Stimulated activated CD4-positive, alpha-beta T cell treated with anti-CD3 and anti-CD28 coated beads, Interleukin-12 subunit alpha, Interleukin-12 subunit beta, amount 100 ng/mL, for 4 hours (primary cell): ENCODE measurements around the gene TUBB3.
"Not testable (repeated sequence)": the region's sequence is repeated elsewhere in the genome, so short reads cannot be mapped to it uniquely, and the experiment has no call there.

Experiments
- DNase-seq: peaks from one replicate; pipeline ENCODE4 v3.0.0-alpha.2; 2020

The TUBB3 gene

GRCh38 chr16:89949121-89949742 lies 26.1 kb downstream of the TUBB3 start:
- no peak for DNase-seq

- DNase-seq: no peak
Observed at GRCh38 chr16:89949756-89950155, 26.6 kb downstream of the TUBB3 start.

GRCh38 chr16:89951509-89951908 lies 28.4 kb downstream of the TUBB3 start:
- no peak for DNase-seq

DNA sequence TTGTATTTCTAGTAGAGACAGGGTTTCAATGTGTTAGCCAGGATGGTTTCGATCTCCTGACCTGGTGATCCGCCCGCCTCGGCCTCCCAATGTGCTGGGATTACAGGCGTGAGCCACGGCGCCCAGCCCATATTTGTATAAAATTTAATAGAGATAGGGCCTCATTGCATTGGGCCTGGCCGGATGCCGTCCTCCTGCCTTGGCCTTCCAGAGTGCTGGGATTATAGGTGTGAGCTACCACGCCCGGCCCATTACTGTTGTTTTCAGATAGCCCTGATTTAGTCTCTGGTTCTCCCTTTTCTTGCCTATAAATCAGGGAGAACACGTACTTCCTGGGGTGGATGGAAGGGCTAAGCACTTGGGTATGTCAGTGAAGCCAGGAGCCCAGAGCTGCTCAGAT lies 28.9 kb downstream of the TUBB3 start:
- no peak for DNase-seq

DNA sequence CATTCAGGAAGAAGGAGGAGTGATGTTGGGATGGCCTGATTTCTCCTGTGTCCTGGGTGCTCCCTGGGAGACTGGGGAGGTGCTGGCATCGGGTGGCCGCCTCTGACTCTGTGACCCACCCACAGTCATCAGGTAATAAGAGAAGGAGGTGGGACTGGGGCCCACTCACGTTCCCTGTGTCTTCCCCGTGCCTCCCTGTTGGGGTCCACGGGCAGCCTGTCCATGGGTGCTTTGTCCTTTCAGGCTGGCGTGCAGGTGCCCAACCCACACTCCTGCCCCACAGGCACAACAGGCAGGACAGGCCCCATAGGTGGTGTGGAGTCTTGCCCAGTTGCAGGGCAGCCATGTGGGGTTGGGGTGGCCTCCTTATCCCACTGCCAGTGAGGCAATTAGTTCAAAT lies 29.4 kb downstream of the TUBB3 start:
- no peak for DNase-seq

DNA sequence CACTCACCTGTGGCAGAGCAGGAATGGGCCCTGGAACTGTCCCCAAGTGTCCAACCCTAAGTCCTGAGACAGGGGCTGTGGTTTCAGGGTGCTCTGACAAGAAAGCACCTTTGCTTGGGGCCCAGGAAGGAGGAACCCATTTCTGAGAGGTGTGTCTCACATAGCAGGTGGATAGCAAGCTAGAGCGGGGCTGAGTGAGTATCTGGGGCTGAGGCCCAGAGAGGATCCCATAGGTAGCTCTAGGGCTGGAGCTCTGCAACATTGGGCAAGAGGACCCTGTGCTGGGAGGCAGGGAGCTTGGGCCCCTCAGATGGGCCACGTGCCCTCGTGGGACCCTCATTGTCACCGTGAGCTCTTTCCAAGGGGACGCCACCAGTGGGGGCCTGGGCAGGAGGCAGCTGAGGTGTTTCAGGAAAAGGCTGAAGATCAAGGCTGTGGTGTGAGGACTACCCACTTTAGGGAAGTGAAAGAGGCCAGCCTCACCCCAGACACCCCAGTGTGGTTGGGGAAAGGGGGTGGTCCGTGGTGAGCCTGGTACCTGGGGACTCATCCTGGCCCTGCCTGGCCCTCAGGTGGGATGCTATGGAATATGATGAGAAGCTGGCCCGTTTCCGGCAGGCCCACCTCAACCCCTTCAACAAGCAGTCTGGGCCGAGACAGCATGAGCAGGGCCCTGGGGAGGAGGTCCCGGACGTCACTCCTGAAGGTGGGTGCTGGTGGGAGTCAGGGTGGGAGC lies 30.7 kb downstream of the TUBB3 start:
- no peak for DNase-seq

- no peak for DNase-seq
Observed at GRCh38 chr16:89954462-89954861, 31.3 kb downstream of the TUBB3 start.

DNA sequence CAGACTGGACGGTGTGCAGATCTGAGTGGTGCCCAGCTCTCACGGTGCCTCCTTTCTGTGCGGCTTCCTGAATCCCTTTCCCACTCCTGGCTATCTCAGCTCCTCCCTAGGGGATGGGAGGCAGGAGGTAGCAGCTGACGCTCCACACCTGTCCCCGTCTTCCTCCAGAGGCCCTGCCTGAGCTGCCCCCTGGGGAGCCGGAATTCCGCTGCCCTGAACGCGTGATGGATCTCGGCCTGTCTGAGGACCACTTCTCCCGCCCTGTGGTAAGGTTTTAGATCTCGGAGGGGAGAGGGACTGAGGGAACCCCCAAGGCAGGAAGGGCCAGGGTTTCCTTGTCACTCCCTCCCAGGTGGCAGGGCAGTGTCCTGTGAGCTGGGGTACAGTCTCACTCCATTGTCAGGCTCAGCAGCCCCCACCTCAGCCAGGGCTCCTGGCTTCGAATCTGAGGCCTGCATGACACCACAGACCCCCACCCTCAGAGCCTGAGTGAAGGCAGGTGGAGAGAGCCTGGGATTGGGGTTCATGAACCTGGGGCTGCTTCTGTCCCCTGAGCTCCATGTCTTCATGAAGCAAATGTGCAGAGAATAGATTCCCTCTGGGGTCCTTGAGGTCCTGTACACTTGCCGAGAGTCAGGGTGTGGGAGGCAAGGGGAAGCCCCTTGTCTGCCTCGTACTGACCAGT lies 32.0 kb downstream of the TUBB3 start:
- DNase-seq: no peak

DNA sequence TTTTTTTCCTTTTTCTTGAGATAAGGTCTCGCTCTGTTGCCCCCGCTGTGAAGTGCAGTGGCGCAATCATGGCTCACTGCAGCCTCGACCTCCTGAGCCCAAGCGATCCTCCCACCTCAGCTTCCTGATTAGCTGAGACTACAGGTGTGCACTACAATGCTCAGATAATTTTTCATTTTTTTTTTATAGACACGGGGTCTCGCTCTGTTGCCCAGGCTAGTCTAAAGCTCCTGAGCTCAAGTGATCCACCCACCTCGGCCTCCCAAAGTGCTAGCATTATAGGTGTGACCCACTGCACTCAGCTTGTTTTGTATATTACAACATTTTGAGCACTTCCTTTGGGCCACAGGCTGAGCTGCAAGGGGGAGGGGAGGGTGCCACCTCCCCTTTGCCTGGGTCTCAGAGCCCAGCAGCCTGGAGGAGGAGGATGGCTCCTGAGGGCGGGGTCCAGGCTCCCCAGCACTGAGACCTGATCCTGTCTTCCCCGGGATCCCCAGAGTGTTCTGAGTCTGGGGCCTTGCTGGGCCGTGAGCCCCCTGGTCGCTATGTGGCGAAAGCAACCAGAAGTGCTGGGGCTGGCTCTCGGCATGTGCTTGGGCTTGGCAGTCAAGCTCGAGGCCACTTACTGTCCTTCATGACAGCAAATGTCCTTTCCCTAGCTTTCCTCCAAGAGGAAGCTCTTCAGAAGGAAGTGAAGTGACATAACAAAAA lies 33.5 kb downstream of the TUBB3 start:
- DNase-seq: no peak

- DNase-seq: no peak
Observed at GRCh38 chr16:89957216-89957785, 34.2 kb downstream of the TUBB3 start.

GRCh38 chr16:89958068-89958467 lies 34.9 kb downstream of the TUBB3 start:
- no peak for DNase-seq

DNA sequence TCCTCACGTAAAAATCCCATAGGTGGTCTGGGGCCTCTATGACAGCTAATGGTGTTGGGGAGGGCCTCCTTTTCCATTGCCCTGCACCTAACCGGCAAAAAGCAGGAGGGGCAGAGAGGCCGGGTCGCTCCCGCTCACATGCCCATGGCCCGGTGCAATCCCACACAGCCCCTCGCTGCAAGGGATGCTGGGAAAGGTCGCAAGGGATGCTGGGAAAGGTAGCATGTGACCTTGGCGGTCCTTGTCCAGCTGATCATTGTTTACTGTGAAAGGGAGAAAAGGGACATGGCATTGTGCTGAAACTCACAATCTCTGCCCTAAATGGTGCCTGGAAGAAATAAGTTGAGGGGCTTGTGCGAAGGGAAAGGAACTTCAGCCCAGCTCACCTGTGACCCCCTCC lies 35.5 kb downstream of the TUBB3 start:
- no peak for DNase-seq

DNA sequence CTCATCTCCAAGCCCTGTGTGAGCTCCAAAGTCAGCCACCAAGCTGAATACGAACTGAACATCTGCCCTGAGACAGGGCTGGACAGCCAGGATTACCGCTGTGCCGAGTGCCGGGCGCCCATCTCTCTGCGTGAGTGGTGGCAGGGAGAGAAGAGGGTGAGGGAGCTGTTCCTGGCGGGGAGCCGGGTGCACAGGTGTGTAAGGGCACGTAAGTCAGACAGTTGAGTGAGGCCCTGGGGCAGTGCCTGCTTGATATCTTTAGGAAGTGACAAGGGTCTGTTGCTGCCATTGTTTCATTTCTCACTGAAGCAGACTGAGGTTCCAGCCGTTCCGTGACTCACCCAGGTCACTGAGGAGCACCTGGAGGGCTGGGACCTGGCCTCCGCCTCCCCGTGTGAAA lies 37.8 kb downstream of the TUBB3 start:
- no peak for DNase-seq

GRCh38 chr16:89961920-89962319 lies 38.8 kb downstream of the TUBB3 start:
- DNase-seq: no peak

- no peak for DNase-seq
Observed at GRCh38 chr16:89962754-89963498, 39.8 kb downstream of the TUBB3 start.

- no peak for DNase-seq
Observed at GRCh38 chr16:89964201-89964600, 41.1 kb downstream of the TUBB3 start.

DNA sequence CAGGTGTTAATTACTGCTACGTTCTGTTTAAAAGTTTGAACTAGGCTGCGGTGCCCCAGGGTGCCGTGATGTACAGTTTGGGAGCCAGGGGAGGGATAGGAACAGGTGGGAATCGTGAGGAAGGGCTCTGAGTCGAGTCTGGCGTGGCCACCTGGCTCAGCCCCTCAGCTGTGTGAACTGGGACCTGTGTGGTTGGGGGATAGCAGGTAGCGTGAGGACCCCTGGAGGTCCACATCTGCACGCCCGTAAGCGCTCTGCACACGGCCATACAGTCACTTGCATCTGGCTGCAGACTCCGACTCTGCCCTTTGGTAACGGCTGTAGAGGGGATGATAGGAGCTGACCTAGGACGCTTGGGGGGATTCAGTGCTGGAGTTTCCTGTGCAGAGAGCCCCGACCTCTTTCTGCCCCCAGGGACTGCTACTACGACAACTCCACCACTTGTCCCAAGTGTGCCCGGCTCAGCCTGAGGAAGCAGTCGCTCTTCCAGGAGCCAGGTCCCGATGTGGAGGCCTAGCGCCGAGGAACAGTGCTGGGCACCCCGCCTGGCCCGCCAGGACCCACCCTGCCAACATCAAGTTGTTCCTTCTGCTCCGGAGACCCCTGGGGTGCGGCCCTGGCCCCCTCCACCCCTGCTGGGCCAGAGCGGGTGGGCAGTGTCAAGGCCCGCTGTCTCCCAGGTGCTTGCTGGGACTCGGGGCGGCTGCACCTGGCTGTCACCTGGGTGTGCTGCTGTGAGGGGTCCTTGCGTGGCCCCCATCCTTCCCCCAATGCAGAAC lies 42.5 kb downstream of the TUBB3 start:
- no peak for DNase-seq

- no peak for DNase-seq
Observed at GRCh38 chr16:89966756-89967155, 43.6 kb downstream of the TUBB3 start.

DNA sequence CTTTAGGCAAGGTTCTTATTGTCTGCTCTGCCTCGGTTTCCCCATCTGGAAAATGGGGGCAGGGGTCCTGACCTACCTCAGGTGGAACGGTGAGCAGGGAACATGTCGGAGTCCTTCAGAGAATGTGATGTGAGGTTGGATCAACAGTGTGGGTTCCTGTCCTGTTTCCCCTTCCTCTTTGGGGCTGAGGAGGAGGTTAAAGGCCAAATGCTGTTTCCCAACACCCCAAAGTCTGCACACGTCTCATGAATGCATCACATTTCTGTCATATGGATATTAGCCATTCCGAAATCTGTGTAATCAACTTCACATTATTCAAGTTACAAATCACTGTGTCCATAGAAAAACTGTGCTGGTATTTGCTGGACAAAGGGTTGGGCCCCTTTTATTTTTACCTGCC lies 44.3 kb downstream of the TUBB3 start:
- not testable (repeated sequence) for DNase-seq

- not testable (repeated sequence) for DNase-seq
Observed at GRCh38 chr16:89968074-89968473, 44.9 kb downstream of the TUBB3 start.

GRCh38 chr16:89969741-89970410 lies 46.7 kb downstream of the TUBB3 start:
- DNase-seq: no peak
